Naive thymus-derived CD8-positive, alpha-beta T cell (primary cell): Measurements from ENCODE around the gene PADI2. TPM values are rescaled to one million over a fixed set of nuclear protein-coding genes. Genes with fewer than 3 reads are reported as not detected.

Experiments
- ATAC-seq, 2 donors: fragments of 150-1000 bp; cut with Tn5 transposase in 1 of 2; sonication (Bioruptor Pico), chemical (Tn5 transposase) in 1 of 2; 1 replicate in 1 of 2; 2 replicates in 1 of 2; pipeline ENCODE4 v1.10.0; 2021; ENCODE audit warnings: mild to moderate bottlenecking in 2 of 2, moderate library complexity in 2 of 2
- POLR2A ChIA-PET: fragments of 350-600 bp; sonication (Branson Sonifier 250); formaldehyde crosslinking; loops from one replicate; lab custom pipeline; 2021; ENCODE audit warnings: antibody characterized with exemption; lab: Charles Lee
- DNase-seq, 10 donors: peaks; one replicate each; pipeline versions ENCODE4 v3.0.0 to v3.0.0-alpha.2; 2020 to 2022
- H3K27ac Mint-ChIP-seq, 10 donors: one replicate each; pipeline ENCODE4 v1.8.0; 2020 to 2022; ENCODE audit warnings: mild to moderate bottlenecking in 10 of 10, mixed read lengths in 10 of 10, moderate library complexity in 4 of 10, inconsistent platforms in 1 of 10
- H3K27me3 Mint-ChIP-seq, 5 donors: one replicate each; pipeline ENCODE4 v1.8.0; 2021 to 2022; ENCODE audit warnings: mixed read lengths in 5 of 5
- H3K36me3 Mint-ChIP-seq, 3 donors: one replicate each; pipeline ENCODE4 v1.8.0; 2020 to 2022; ENCODE audit warnings: mixed read lengths in 3 of 3, mild to moderate bottlenecking in 2 of 3, inconsistent platforms in 1 of 3
- H3K4me1 Mint-ChIP-seq, 4 donors: one replicate each; pipeline ENCODE4 v1.8.0; 2021 to 2022; ENCODE audit warnings: mixed read lengths in 4 of 4
- H3K4me3 Mint-ChIP-seq, 10 donors: one replicate each; pipeline ENCODE4 v1.8.0; 2020 to 2022; ENCODE audit warnings: mild to moderate bottlenecking in 10 of 10, mixed read lengths in 10 of 10, moderate library complexity in 6 of 10, inconsistent platforms in 1 of 10
- H3K9me3 Mint-ChIP-seq, 9 donors: one replicate each; pipeline ENCODE4 v1.8.0; 2020 to 2022; ENCODE audit warnings: mixed read lengths in 9 of 9, mild to moderate bottlenecking in 3 of 9, inconsistent platforms in 1 of 9, moderate library complexity in 1 of 9
- polyA plus RNA-seq, 3 donors: library from polyadenylated mRNA; unstranded; fragments of 300-500 nt; fragmentation: Illumina TruSeq; gene quantifications; one replicate each; pipeline ENCODE4 v1.2.3, GENCODE V29; 2021
- total RNA-seq, 8 experiments: library from RNA in 2 of 8; stranded (reverse) in 2 of 8; gene quantifications; one replicate each; pipeline ENCODE4 v1.2.3 and lab custom pipeline; 2021 to 2026

PADI2 gene
- total and polyA plus RNA-seq, 5 experiments from 2014 or later = 0.06 TPM; not detected in 4

DNA sequence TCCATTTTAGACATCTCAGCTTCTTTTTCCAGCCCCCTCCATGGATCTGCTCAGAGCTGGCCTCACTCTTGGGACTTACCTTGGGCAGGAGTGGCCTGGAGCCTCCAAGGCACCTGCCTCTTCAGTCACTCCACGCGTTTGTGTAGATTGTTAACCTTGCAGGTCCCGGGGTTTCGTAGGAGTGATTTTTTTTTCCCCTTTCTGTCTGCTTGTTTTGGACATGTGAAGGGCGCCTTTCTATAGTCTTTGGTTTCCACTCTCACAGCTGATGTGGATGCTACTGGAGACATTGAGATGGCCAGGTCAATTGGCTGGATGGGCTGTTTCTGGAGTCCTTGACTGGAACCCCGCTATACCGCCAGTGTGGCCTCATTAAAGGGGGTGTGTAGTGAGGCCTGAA lies 63.5 kb downstream of the PADI2 start:
- peaks cover 10 to 35% (median 29%) of the 10 kb centered on the region in 4 donors for H3K4me1 Mint-ChIP-seq
- peak overlapping the region in 7 of 10 donors; percentile 13 to 68 (median 55) for H3K4me3 Mint-ChIP-seq
- ATAC-seq (no peak), DNase-seq (no peak)
- H3K27me3 Mint-ChIP-seq = peaks cover 0 to 9% (median 3%) of the 10 kb centered on the region in 5 donors
- H3K27ac Mint-ChIP-seq = peak overlapping the region in 1 of 10 donors; percentile 51
- H3K9me3 Mint-ChIP-seq = no peaks in the 10 kb centered on the region
- H3K36me3 Mint-ChIP-seq = peaks cover 0 to 8% (median 0%) of the 10 kb centered on the region in 3 donors
- POLR2A ChIA-PET = no interaction called here

DNA sequence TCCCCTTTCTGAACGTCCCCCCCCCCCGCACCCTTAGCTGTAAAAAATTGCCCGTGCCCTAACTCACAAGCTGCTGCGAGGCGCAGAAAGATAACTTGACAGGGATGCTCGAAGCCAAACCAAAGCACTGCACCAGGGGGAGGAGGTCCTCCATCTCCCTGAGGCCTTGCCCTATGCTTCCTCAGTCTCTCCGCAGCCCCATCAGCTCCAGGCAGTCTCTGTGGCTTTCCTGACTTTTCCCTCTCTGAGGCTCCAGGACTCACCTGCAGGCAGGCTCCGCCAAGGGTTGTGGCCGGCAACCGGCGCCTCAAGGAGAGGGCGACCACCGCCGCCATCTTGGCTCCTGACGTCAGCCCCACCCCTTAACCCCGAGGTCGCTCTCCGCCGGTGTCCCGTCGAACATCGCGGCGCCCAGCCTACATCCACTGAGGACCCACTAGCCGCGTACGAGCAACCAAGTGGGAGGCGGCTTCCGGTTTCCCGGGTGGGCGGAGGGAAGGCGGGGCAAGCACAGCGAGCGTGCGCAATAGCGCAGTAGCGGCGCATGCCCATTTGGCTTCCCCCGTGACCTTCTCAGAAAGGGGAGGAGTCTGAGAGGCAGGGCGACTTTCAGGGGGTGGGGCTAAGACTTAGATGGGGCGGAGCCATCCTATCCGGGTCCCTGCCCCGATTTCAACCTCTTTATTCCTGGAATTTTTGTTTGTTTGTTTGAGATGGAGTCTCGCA lies 65.4 kb downstream of the PADI2 start, which contains the start of gene SDHB:
Gene SDHB (minus strand): TSS at position 348 of the 726 bp plus-strand sequence. CDS start 13 bp downstream, at position 335.
- peaks cover 0 to 9% (median 3%) of the 10 kb centered on the region in 5 donors for H3K27me3 Mint-ChIP-seq
- POLR2A ChIA-PET = interaction anchor here (0.6 to 1.2 kb wide), 5 partner anchors 12 to 1207 kb away, joined by 3 to 7 read pairs (median 5); partner anchors contain the start of gene SPEN
- peak within 1 kb of the TSS; percentile 97 to 100 (median 99) for H3K4me3 Mint-ChIP-seq
- peaks cover 0 to 24% (median 5%) of the 10 kb centered on the region in 3 donors for H3K36me3 Mint-ChIP-seq
- peak within 1 kb of the TSS; percentile 94 to 99 (median 98) for H3K27ac Mint-ChIP-seq
- ATAC-seq = peak; percentile 99
- peaks cover 10 to 35% (median 31%) of the 10 kb centered on the region in 4 donors for H3K4me1 Mint-ChIP-seq
- no peaks in the 10 kb centered on the region for H3K9me3 Mint-ChIP-seq
- peak; percentile 95 to 100 (median 99) for DNase-seq

DNA sequence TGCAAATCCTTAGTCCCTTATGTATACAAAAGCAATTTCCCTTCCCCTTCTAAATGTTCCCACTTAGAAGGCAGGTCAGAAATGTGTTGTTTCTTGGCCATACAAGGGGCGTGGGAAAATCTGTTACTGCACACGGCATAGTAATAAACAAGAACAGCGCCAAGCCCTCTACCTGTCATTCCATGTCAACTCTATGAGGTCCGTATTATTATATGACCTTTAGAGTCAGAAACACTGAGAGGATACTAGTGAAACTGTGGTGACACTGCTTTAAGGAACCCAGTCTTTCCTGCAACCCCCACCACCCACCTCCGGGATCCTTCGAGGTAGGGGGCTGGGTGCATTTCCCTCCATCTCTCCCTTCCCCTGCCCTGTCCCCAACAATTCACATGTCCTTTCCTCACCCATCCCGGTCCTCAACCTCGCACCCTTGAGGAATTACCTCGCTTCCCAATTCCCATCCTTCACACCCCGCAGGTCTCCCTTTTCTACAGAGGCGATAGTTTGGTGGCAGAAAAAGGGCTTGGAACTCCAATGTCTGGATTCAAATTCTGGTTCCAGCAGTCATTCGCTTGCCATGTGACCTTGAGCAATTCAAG lies 66.1 kb downstream of the PADI2 start:
- POLR2A ChIA-PET = interaction anchor here (0.6 to 0.9 kb wide), 3 partner anchors 148 to 1206 kb away, joined by 4 to 5 read pairs (median 5); partner anchors contain the start of gene SPEN
- peaks cover 0 to 4% (median under 1%) of the 10 kb centered on the region in 5 donors for H3K27me3 Mint-ChIP-seq
- ATAC-seq = no peak

DNA sequence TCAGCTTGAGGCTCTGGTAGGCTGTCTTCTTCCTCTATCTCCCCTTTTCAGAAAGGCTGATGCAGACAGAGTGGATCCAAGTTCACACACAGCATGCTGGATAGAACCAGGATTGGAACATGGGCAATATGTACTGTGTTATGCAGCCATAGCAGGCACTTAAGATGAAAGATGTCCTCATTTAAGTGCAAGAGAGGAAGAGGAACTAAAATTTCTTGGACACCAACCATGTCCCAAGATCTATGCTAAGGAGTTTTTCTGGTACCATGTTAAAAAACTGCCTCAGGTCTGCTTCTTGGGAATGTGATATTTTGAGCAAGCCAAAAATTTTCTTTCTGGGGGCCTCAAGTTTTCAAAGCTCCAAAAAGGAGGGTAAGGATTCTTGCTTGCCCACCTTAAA lies 66.6 kb downstream of the PADI2 start:
- no peaks in the 10 kb centered on the region for H3K27me3 Mint-ChIP-seq
- peak overlapping the region; percentile 33 to 99 (median 84) for H3K4me3 Mint-ChIP-seq
- peaks cover 0 to 29% (median 5%) of the 10 kb centered on the region in 3 donors for H3K36me3 Mint-ChIP-seq
- DNase-seq = no peak
- H3K9me3 Mint-ChIP-seq = no peaks in the 10 kb centered on the region
- peak overlapping the region in 8 of 10 donors; percentile 16 to 95 (median 75) for H3K27ac Mint-ChIP-seq
- no peak for ATAC-seq
- POLR2A ChIA-PET = no interaction called here
- H3K4me1 Mint-ChIP-seq = peaks cover 10 to 42% (median 33%) of the 10 kb centered on the region in 4 donors

More for the DNA sequence above, 66.1 kb downstream of the PADI2 start:
- peak overlapping the region; percentile 94 to 99 (median 98) for H3K27ac Mint-ChIP-seq
- H3K4me3 Mint-ChIP-seq = peak overlapping the region; percentile 97 to 100 (median 99)
- no peaks in the 10 kb centered on the region for H3K9me3 Mint-ChIP-seq
- peaks cover 0 to 29% (median 5%) of the 10 kb centered on the region in 3 donors for H3K36me3 Mint-ChIP-seq
- H3K4me1 Mint-ChIP-seq = peaks cover 10 to 37% (median 31%) of the 10 kb centered on the region in 4 donors
- DNase-seq = no peak

DNA sequence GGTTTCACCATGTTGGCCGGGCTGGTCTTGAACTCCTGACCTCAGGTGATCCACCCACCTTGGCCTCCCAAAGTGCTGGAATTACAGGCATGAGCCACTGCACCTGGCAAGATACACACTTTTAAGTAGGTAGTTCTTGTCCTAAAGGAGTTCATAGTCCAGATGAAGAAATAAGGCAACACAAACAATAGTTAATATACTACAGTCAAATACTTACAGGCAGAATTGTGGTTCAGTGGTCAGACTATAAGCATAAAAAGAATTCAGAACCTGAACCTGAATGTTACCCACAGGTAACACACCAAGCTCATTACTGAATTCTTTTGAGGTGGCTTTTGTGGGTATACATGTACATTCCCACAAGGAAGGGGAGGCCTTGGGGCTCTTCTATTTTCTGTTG lies 67.2 kb downstream of the PADI2 start:
- no peaks in the 10 kb centered on the region for H3K27me3 Mint-ChIP-seq
- POLR2A ChIA-PET = no interaction called here
- H3K36me3 Mint-ChIP-seq = peaks cover 0 to 30% (median 5%) of the 10 kb centered on the region in 3 donors
- no peak for DNase-seq
- peak overlapping the region in 6 of 10 donors; percentile 67 to 99 (median 90) for H3K4me3 Mint-ChIP-seq
- ATAC-seq = no peak
- peaks cover 10 to 42% (median 33%) of the 10 kb centered on the region in 4 donors for H3K4me1 Mint-ChIP-seq
- no peaks in the 10 kb centered on the region for H3K9me3 Mint-ChIP-seq
- H3K27ac Mint-ChIP-seq = peak overlapping the region in 3 of 10 donors; percentile 43 to 76 (median 74)

DNA sequence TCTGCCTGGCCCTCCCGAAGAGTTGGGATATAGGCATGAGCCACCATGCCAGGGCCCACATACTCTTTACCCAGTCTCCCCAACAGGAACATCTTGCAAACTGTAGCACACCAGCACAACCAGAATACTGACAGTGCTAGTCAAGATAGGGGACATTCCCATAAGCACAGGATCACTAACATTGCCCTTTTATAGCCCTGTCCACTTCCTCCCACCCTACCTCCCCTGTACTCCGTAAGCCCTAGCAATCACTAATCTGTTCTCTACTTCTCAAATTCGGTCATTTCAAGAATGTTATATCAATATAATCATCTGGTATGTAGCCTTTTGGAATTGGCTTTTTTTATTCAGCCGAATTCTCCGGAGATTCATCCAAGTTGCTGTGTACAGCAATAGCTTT lies 71.3 kb downstream of the PADI2 start:
- H3K36me3 Mint-ChIP-seq = peaks cover 0 to 58% (median 15%) of the 10 kb centered on the region in 3 donors
- H3K9me3 Mint-ChIP-seq = no peaks in the 10 kb centered on the region
- POLR2A ChIA-PET = no interaction called here
- H3K27ac Mint-ChIP-seq = peak overlapping the region in 3 of 10 donors; percentile 16 to 40 (median 24)
- no peaks in the 10 kb centered on the region for H3K27me3 Mint-ChIP-seq
- no peak for DNase-seq
- no peak for ATAC-seq
- H3K4me1 Mint-ChIP-seq = peaks cover 11 to 46% (median 33%) of the 10 kb centered on the region in 4 donors
- H3K4me3 Mint-ChIP-seq = no peak overlapping the region

DNA sequence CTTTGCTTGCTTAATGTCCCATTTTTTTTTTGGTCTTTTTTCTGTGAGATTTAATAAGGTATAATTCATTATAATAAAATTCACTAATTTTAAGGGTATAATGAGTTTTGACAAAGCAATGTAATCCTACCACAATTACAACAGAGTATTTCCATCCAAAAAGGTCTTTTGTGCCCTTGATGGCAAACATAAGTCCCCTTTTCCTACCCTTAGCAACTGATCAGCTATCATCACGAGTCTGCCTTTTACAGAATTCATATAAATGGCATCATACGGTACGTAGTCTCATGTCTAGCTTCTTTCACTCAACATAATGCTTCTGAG lies 73.0 kb downstream of the PADI2 start:
- Mint-ChIP-seq H3K4me1 (peaks cover 8 to 36% (median 22%) of the 10 kb centered on the region in 4 donors), H3K36me3 (peaks cover 0 to 69% (median 20%) of the 10 kb centered on the region in 3 donors)
- POLR2A ChIA-PET = no interaction called here

DNA sequence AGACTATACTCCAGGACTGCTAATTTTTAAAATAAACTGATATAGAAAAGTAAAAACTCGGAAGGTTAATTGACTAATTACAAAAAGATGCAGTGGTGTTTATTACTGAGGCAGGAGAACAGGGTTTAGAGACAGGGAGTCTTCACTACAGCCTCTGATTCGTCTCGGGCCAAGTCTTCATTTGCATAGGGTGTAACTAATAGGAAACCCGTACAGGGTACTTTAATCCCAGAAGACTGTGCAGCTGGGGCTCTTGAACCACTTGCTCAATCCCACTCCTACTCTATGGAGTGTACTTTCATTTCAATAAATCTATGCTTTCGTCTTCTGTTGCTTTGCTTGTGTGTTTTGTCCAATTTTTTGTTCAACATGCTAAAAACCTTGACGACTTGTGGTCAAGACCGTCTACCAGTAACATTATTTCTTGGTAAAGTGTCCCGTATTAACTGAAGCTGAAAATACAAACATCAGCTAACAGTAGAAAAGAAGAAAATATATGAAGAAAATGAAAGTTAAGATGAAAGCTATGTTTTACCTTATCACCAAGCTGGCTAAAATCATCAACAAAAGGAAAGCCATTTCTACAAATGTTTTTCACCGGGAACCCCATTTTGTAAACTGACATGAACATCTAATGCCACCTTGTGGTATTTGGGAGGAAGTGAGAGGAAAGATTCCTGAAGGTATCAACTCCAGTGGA lies 73.5 kb downstream of the PADI2 start:
- peaks cover 0 to 67% (median 20%) of the 10 kb centered on the region in 3 donors for H3K36me3 Mint-ChIP-seq
- POLR2A ChIA-PET = no interaction called here

More for the DNA sequence above, 73.0 kb downstream of the PADI2 start:
- H3K27me3 Mint-ChIP-seq = no peaks in the 10 kb centered on the region
- no peak for DNase-seq
- no peaks in the 10 kb centered on the region for H3K9me3 Mint-ChIP-seq
- peak overlapping the region in 2 of 10 donors; percentile 34 to 75 for H3K27ac Mint-ChIP-seq
- H3K4me3 Mint-ChIP-seq = no peak overlapping the region
- ATAC-seq = no peak

DNA sequence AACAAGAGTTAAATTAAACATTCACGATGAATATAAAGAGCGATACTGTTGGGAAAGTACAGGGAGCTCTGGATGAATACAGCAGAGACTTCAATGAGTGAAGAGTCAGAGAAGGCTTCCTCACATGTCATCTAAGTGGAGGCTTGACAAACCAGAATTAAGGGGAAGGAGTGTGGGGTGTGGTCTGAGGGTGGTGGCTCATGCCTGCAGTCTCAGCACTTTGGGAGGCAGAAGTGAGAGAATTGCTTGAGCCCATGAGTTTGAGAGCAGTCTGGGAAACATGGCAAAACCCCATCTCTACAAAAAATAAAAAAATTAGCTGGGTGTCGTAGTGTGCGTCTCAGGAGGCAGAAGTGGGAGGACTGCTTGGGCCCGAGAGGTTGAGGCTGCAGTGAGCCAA lies 74.1 kb downstream of the PADI2 start:
- DNase-seq = no peak
- POLR2A ChIA-PET = no interaction called here
- Mint-ChIP-seq H3K27ac (peak overlapping the region in 2 of 10 donors; percentile 50 to 61), H3K9me3 (no peaks in the 10 kb centered on the region), H3K4me1 (peaks cover 7 to 29% (median 17%) of the 10 kb centered on the region in 4 donors), H3K4me3 (no peak overlapping the region), H3K36me3 (peaks cover 0 to 67% (median 19%) of the 10 kb centered on the region in 3 donors), H3K27me3 (no peaks in the 10 kb centered on the region)
- ATAC-seq = no peak

More for the DNA sequence above, 73.5 kb downstream of the PADI2 start:
- ATAC-seq (no peak), DNase-seq (peak in 2 of 10 donors; percentile 35)
- Mint-ChIP-seq H3K9me3 (no peaks in the 10 kb centered on the region), H3K4me1 (peaks cover 5 to 31% (median 17%) of the 10 kb centered on the region in 4 donors), H3K27me3 (no peaks in the 10 kb centered on the region), H3K27ac (peak overlapping the region in 7 of 10 donors; percentile 8 to 75 (median 34)), H3K4me3 (peak overlapping the region in 2 of 10 donors; percentile 9 to 29)

DNA sequence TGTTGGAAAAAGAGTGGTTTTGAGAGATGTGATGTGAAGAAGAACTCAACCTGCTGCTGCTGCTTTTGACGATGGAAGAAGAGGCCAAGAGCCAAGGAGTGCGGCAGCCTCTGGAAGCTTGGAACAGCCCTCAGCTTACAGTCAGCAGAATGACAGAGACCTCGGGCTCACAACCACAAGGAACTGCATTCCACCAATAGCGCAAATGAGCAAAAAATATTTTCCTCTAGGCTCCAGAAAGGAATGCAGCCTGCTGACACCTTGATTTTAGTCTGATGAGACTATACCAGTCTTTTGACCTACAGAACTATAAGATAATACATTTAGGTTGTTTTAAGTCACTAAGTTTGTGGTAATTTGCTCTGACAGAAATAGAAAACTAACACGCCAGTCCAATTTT lies 75.6 kb downstream of the PADI2 start:
- no peak for DNase-seq
- POLR2A ChIA-PET = no interaction called here
- H3K4me3 Mint-ChIP-seq = no peak overlapping the region
- H3K27me3 Mint-ChIP-seq = no peaks in the 10 kb centered on the region
- no peak overlapping the region for H3K27ac Mint-ChIP-seq
- H3K9me3 Mint-ChIP-seq = no peaks in the 10 kb centered on the region
- no peak for ATAC-seq
- peaks cover 0 to 68% (median 17%) of the 10 kb centered on the region in 3 donors for H3K36me3 Mint-ChIP-seq
- H3K4me1 Mint-ChIP-seq = peaks cover 10 to 29% (median 19%) of the 10 kb centered on the region in 4 donors

DNA sequence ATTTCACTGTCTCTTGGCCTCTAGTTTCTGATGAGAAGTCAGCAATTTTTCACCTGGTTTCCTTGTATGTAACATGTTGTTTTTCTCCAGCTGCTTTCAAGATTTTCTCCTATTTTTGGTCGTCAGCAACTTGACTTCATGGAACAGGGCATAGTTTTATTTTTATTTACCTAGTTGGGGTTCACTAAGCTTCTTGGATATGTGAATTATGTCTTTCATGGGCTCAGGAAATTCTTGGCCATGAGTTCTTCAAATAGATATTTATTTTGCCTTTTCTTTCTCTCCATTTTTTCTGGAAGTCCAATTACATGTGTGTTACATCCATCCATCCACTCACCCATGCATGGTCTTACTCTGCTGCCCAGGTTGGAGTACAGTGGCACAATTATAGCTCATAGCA lies 79.1 kb downstream of the PADI2 start:
- POLR2A ChIA-PET = no interaction called here
- Mint-ChIP-seq H3K9me3 (no peaks in the 10 kb centered on the region), H3K4me1 (peaks cover 8 to 14% (median 11%) of the 10 kb centered on the region in 4 donors), H3K36me3 (peaks cover 0 to 77% (median 17%) of the 10 kb centered on the region in 3 donors), H3K4me3 (no peak overlapping the region), H3K27me3 (no peaks in the 10 kb centered on the region), H3K27ac (no peak overlapping the region)
- no peak for ATAC-seq
- DNase-seq = no peak

DNA sequence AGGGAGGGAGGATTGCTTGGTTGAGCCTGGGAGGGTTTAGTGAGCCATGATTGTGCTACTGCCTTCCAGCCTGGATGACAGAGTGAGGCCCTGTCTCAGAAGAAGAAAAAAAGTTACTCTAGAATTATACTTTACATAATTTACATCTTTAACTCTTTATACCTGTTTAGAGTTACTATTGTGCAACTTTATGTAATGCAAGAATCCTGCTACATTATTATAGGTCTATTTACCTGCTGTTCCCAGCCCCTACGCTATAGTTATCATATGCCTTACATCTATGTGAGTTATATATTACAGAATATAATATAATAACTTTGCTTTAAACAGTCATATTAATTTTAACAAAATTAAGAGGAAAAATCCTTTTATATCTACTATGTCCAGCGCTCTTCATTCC lies 79.7 kb downstream of the PADI2 start:
- ATAC-seq (no peak), DNase-seq (no peak)
- Mint-ChIP-seq H3K4me3 (no peak overlapping the region), H3K9me3 (no peaks in the 10 kb centered on the region), H3K27ac (no peak overlapping the region), H3K27me3 (no peaks in the 10 kb centered on the region), H3K36me3 (peaks cover 0 to 77% (median 13%) of the 10 kb centered on the region in 3 donors), H3K4me1 (peaks cover 6 to 9% (median 7%) of the 10 kb centered on the region in 4 donors)
- POLR2A ChIA-PET = no interaction called here
